H9 (cell line): ENCODE measurements around the gene C5orf15. TPM values are rescaled to one million over a fixed set of nuclear protein-coding genes. Genes with fewer than 3 reads are reported as not detected.
"Not testable (repeated sequence)": the region's sequence is repeated elsewhere in the genome, so short reads cannot be mapped to it uniquely, and the experiment has no call there.

Experiments
- DNase-seq: peaks from one replicate; pipeline ENCODE4 v3.0.0-alpha.2; 2017
- H2AFZ ChIP-seq: one replicate; pipeline ENCODE4 v1.6.1; 2013; ENCODE audit warnings: mild to moderate bottlenecking, low read length, control low read depth, moderate library complexity
- H2AK5ac ChIP-seq: 2 replicates; pipeline ENCODE4 v1.6.1; 2013; ENCODE audit warnings: low read length, control low read depth, mixed read lengths; ENCODE audit not compliant: insufficient read length
- H2BK120ac ChIP-seq: one replicate; pipeline ENCODE4 v1.6.1; 2013; ENCODE audit warnings: low read depth, mild to moderate bottlenecking, low read length, control low read depth, inconsistent platforms; ENCODE audit not compliant: poor library complexity, severe bottlenecking
- H2BK12ac ChIP-seq: 2 replicates; pipeline ENCODE4 v1.6.1; 2013; ENCODE audit warnings: low read length, control low read depth, mixed read lengths, low read depth; ENCODE audit not compliant: insufficient read length
- H2BK15ac ChIP-seq: 2 replicates; pipeline ENCODE4 v1.6.1; 2013; ENCODE audit warnings: low read depth, low read length, control low read depth
- H2BK20ac ChIP-seq: one replicate; pipeline ENCODE4 v1.6.1; 2013; ENCODE audit warnings: low read depth, mild to moderate bottlenecking, low read length, control low read depth, inconsistent platforms; ENCODE audit not compliant: poor library complexity, severe bottlenecking
- H2BK5ac ChIP-seq: 2 replicates; pipeline ENCODE4 v1.6.1; 2013; ENCODE audit warnings: low read length, control low read depth, mixed read lengths; ENCODE audit not compliant: insufficient read length
- H3K14ac ChIP-seq: 2 replicates; pipeline ENCODE4 v1.6.1; 2013; ENCODE audit warnings: low read length, control low read depth; ENCODE audit not compliant: insufficient read depth
- H3K18ac ChIP-seq: 2 replicates; pipeline ENCODE4 v1.6.1; 2013; ENCODE audit warnings: low read depth, mild to moderate bottlenecking, mixed read lengths, low read length, control low read depth; ENCODE audit not compliant: insufficient read length
- H3K23ac ChIP-seq: 2 replicates; pipeline ENCODE4 v1.6.1; 2013; ENCODE audit warnings: low read length, control low read depth, mixed read lengths, low read depth; ENCODE audit not compliant: insufficient read length
- H3K23me2 ChIP-seq: 2 replicates; pipeline ENCODE4 v1.6.1; 2013; ENCODE audit warnings: low read depth, mild to moderate bottlenecking, mixed read lengths, low read length, control low read depth; ENCODE audit not compliant: insufficient read length, poor library complexity, severe bottlenecking
- H3K27ac ChIP-seq: 2 replicates; pipeline ENCODE4 v1.5.1; 2013; ENCODE audit warnings: low read length, control low read depth, mixed read lengths, low read depth; ENCODE audit not compliant: insufficient read length
- H3K27me3 ChIP-seq: 2 replicates; pipeline ENCODE4 v1.6.1; 2013; ENCODE audit warnings: low read length, control low read depth, inconsistent platforms; ENCODE audit not compliant: insufficient read depth
- H3K4ac ChIP-seq: 2 replicates; pipeline ENCODE4 v1.6.1; 2013; ENCODE audit warnings: low read depth, mild to moderate bottlenecking, control low read depth, inconsistent platforms, low read length, moderate library complexity
- H3K4me1 ChIP-seq: 2 replicates; pipeline ENCODE4 v1.6.1; 2013; ENCODE audit warnings: low read length, control low read depth, inconsistent platforms; ENCODE audit not compliant: insufficient read depth
- H3K4me2 ChIP-seq: 2 replicates; pipeline ENCODE4 v1.6.1; 2013; ENCODE audit warnings: low read length, control low read depth, mixed read lengths; ENCODE audit not compliant: insufficient read length, insufficient read depth
- H3K56ac ChIP-seq: 2 replicates; pipeline ENCODE4 v1.6.1; 2013; ENCODE audit warnings: low read depth, mild to moderate bottlenecking, mixed read lengths, low read length, control low read depth; ENCODE audit not compliant: insufficient read length
- H3K79me1 ChIP-seq: 2 replicates; pipeline ENCODE4 v1.6.1; 2013; ENCODE audit warnings: low read depth, mild to moderate bottlenecking, moderate library complexity, low read length, control low read depth, inconsistent platforms; ENCODE audit not compliant: insufficient read depth, poor library complexity, severe bottlenecking
- H3K79me2 ChIP-seq: 2 replicates; pipeline ENCODE4 v1.6.1; 2013; ENCODE audit warnings: low read length, control low read depth, inconsistent platforms; ENCODE audit not compliant: insufficient read depth
- H3K9ac ChIP-seq: 2 replicates; pipeline ENCODE4 v1.6.1; 2013; ENCODE audit warnings: low read length, control low read depth, mixed read lengths; ENCODE audit not compliant: insufficient read length; ENCODE audit errors: extremely low read depth
- H3K9me3 ChIP-seq: one replicate; pipeline ENCODE4 v1.6.1; 2013; ENCODE audit warnings: low read depth, low read length, inconsistent platforms; ENCODE audit not compliant: control insufficient read depth
- H3T11ph ChIP-seq: one replicate; pipeline ENCODE4 v1.6.1; 2013; ENCODE audit warnings: mild to moderate bottlenecking, low read length, control low read depth, inconsistent platforms
- H4K20me1 ChIP-seq: one replicate; pipeline ENCODE4 v1.6.1; 2013; ENCODE audit not compliant: control insufficient read depth, insufficient read length, insufficient read depth
- H4K5ac ChIP-seq: 2 replicates; pipeline ENCODE4 v1.6.1; 2013; ENCODE audit warnings: low read depth, mild to moderate bottlenecking, mixed read lengths, low read length, control low read depth; ENCODE audit not compliant: insufficient read length
- H4K8ac ChIP-seq: replicated peaks from 2 replicates; pipeline ENCODE4 v1.6.1; 2013; ENCODE audit warnings: low read length, control low read depth, mixed read lengths, low read depth; ENCODE audit not compliant: insufficient read length
- H4K91ac ChIP-seq: 2 replicates; pipeline ENCODE4 v1.6.1; 2013; ENCODE audit warnings: low read depth, mild to moderate bottlenecking, moderate library complexity, mixed read lengths, low read length, control low read depth; ENCODE audit not compliant: insufficient read length
- H3K27ac Mint-ChIP-seq, 3 experiments: 2 replicates in 2 of 3; 3 replicates in 1 of 3; pipeline ENCODE4 v1.8.0; 2020 to 2021; ENCODE audit warnings: mixed read lengths in 3 of 3, mild to moderate bottlenecking in 1 of 3, moderate library complexity in 1 of 3
- H3K27me3 Mint-ChIP-seq: 2 replicates; pipeline ENCODE4 v1.8.0; 2021; ENCODE audit warnings: low read depth, mild to moderate bottlenecking, moderate library complexity, mixed read lengths
- H3K36me3 Mint-ChIP-seq, 3 experiments: 2 replicates in 2 of 3; 3 replicates in 1 of 3; pipeline ENCODE4 v1.8.0; 2020 to 2021; ENCODE audit warnings: low read depth in 3 of 3, mixed read lengths in 3 of 3; ENCODE audit not compliant: insufficient read depth in 1 of 3
- H3K4me1 Mint-ChIP-seq, 2 experiments: 2 replicates each; pipeline ENCODE4 v1.8.0; 2020; ENCODE audit warnings: mixed read lengths in 2 of 2
- H3K4me3 Mint-ChIP-seq, 2 experiments: 2 replicates in 1 of 2; 3 replicates in 1 of 2; pipeline ENCODE4 v1.8.0; 2020 to 2021; ENCODE audit warnings: mild to moderate bottlenecking in 2 of 2, mixed read lengths in 2 of 2, moderate library complexity in 1 of 2
- H3K9me3 Mint-ChIP-seq, 2 experiments: 2 replicates in 1 of 2; 3 replicates in 1 of 2; pipeline ENCODE4 v1.8.0; 2020; ENCODE audit warnings: mild to moderate bottlenecking in 2 of 2, mixed read lengths in 2 of 2, moderate library complexity in 1 of 2
- WGBS: extraction: QIAGEN DNeasy Blood & Tissue Kit; methylation state at CpG from one replicate; pipeline ENCODE4 v1.1.7; 2013; ENCODE audit warnings: missing lambda C conversion rate, low lambda C conversion rate, mixed read lengths; ENCODE audit not compliant: insufficient read length; ENCODE audit errors: extremely low coverage; 5-methylcytosine and 5-hydroxymethylcytosine counted together
- total RNA-seq: library from RNA; stranded (reverse); gene quantifications from 2 replicates; pipeline ENCODE4 v1.2.1, GENCODE V29; 2021
- TF ChIP-seq, protein P1 (sequence below): fragments of 200-600 bp; sonication (generic); conservative IDR thresholded peaks from 3 replicates; pipeline ENCODE4 v1.8.0; 2021; ENCODE audit warnings: antibody characterized with exemption, mild to moderate bottlenecking

C5orf15 gene
- total RNA-seq, 1 experiment from 2014 or later: 33.4 TPM

DNA sequence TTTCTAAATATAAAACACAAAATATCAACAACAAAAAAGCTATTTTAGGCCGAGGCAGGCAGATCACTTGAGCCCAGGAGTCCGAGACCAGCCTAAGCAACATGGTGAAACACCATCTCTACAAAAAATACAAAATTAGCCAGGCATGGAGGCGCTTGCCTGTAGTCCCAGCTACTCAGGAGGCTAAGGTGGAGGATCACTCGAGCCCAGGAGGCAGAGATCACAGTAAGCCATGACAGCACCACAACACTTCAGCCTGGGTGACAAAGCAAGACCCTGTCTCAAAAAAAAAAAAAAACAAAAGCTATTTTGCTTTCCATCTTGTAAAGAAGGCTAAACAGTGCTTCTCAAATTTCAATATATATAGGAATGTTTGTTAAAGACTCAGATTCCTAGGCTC lies 11.3 kb downstream of the C5orf15 start:
- no peak overlapping the region for H3K27ac Mint-ChIP-seq
- WGBS: no CpG with 5 or more reads among the region's 4 CpGs
- no peak overlapping the region for H3K4ac ChIP-seq

DNA sequence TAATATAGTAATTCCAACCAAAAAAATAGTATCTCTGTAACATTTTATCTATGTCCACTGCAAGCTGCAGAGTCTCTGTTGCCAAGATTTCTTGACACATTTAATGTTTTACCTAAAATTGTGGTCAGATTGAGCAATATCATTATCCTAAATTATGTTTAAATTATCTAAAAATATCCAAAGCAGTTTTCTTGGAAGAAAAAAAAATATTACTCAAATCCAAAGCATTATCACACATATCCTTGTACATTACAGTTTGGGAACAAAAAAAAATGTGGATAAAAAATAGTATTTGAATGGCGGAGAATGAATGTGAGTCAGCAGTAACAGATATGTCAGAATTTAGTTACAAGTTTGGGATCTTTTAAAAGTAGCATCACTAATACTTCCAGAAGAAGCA lies 12.2 kb downstream of the C5orf15 start:
- H3K27ac ChIP-seq, H3K4ac ChIP-seq, H3K56ac ChIP-seq, H2BK120ac ChIP-seq, H2BK15ac ChIP-seq, H2BK12ac ChIP-seq, DNase-seq, H4K91ac ChIP-seq, H2AK5ac ChIP-seq, H3K9me3 ChIP-seq, H3K27me3 ChIP-seq, H3K79me2 ChIP-seq, H4K20me1 ChIP-seq, H3K18ac ChIP-seq, H2AFZ ChIP-seq, H3K4me3 Mint-ChIP-seq, H3K27me3 Mint-ChIP-seq, H2BK20ac ChIP-seq, H3K14ac ChIP-seq, H3K9me3 Mint-ChIP-seq, H4K8ac ChIP-seq, H3K4me1 ChIP-seq, H3K23me2 ChIP-seq, H3K27ac Mint-ChIP-seq, H4K5ac ChIP-seq, H3T11ph ChIP-seq, H3K79me1 ChIP-seq, H3K23ac ChIP-seq, H2BK5ac ChIP-seq, H3K4me2 ChIP-seq, H3K9ac ChIP-seq: not testable (repeated sequence)
- Mint-ChIP-seq H3K4me1 (peaks cover 11% of the 10 kb centered on the region in 2 experiments), H3K36me3 (peaks cover 6 to 34% (median 32%) of the 10 kb centered on the region in 3 experiments; a peak in 6 of 7 replicates)
- whole genome bisulfite sequencing: no CpG with 5 or more reads among the region's 1 CpG

More for the DNA sequence above, 11.3 kb downstream of the C5orf15 start:
- no peaks in the 10 kb centered on the region; the same call in 1 of the 2 replicates for H3K79me2 ChIP-seq
- H3K27me3 ChIP-seq: no peaks in the 10 kb centered on the region
- H2BK5ac ChIP-seq: no peak overlapping the region
- H4K8ac ChIP-seq: no peak overlapping the region
- no peak overlapping the region for H3K23ac ChIP-seq
- H3K56ac ChIP-seq: no peak overlapping the region
- no peak overlapping the region for H2BK15ac ChIP-seq
- no peaks in the 10 kb centered on the region for H3K79me1 ChIP-seq
- Mint-ChIP-seq H3K4me1 (peaks cover 11% of the 10 kb centered on the region in 2 experiments), H3K27me3 (no peaks in the 10 kb centered on the region), H3K9me3 (no peaks in the 10 kb centered on the region), H3K4me3 (no peak overlapping the region), H3K36me3 (peaks cover 6 to 34% (median 32%) of the 10 kb centered on the region in 3 experiments; a peak in 6 of 7 replicates)
- DNase-seq: no peak
- TF ChIP-seq, protein P1, sequence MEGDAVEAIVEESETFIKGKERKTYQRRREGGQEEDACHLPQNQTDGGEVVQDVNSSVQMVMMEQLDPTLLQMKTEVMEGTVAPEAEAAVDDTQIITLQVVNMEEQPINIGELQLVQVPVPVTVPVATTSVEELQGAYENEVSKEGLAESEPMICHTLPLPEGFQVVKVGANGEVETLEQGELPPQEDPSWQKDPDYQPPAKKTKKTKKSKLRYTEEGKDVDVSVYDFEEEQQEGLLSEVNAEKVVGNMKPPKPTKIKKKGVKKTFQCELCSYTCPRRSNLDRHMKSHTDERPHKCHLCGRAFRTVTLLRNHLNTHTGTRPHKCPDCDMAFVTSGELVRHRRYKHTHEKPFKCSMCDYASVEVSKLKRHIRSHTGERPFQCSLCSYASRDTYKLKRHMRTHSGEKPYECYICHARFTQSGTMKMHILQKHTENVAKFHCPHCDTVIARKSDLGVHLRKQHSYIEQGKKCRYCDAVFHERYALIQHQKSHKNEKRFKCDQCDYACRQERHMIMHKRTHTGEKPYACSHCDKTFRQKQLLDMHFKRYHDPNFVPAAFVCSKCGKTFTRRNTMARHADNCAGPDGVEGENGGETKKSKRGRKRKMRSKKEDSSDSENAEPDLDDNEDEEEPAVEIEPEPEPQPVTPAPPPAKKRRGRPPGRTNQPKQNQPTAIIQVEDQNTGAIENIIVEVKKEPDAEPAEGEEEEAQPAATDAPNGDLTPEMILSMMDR: no peak
- H2BK20ac ChIP-seq: no peak overlapping the region
- H3K9me3 ChIP-seq: no peaks in the 10 kb centered on the region
- no peak overlapping the region for H4K5ac ChIP-seq
- no peaks in the 10 kb centered on the region for H3K23me2 ChIP-seq
- no peak overlapping the region for H2AK5ac ChIP-seq
- no peak overlapping the region for H2BK12ac ChIP-seq
- H2AFZ ChIP-seq: no peak overlapping the region
- H3K27ac ChIP-seq: no peak overlapping the region
- no peak overlapping the region for H3K18ac ChIP-seq
- no peak overlapping the region for H2BK120ac ChIP-seq
- H3K9ac ChIP-seq: no peak overlapping the region
- H4K20me1 ChIP-seq: no peaks in the 10 kb centered on the region
- no peaks in the 10 kb centered on the region for H3K4me1 ChIP-seq
- H4K91ac ChIP-seq: no peak overlapping the region
- no peak overlapping the region for H3T11ph ChIP-seq
- H3K14ac ChIP-seq: no peak overlapping the region
- H3K4me2 ChIP-seq: no peak overlapping the region
